H1 (cell line): ENCODE measurements around the gene ASB1. TPM values are rescaled to one million over a fixed set of nuclear protein-coding genes. Genes with fewer than 3 reads are reported as not detected.

Source experiments
- BCL11A ChIP-seq, 2 experiments: IDR thresholded peaks; one replicate each; pipeline ENCODE4 v1.6.1; 2011; ENCODE audit warnings: low read depth in 2 of 2, low read length in 2 of 2, mild to moderate bottlenecking in 2 of 2
- MAFK ChIP-seq: IDR thresholded peaks from 2 replicates; pipeline ENCODE4 v1.6.1; 2012; ENCODE audit warnings: low read depth, mild to moderate bottlenecking, improper control_type of control experiment, low read length
- RAD21 ChIP-seq, 2 experiments: IDR thresholded peaks in 1 of 2; conservative IDR thresholded peaks in 1 of 2; 2 replicates each; pipeline ENCODE4 v1.6.1; 2011; ENCODE audit warnings: low read depth in 2 of 2, low read length in 2 of 2, improper control_type of control experiment in 1 of 2, inconsistent platforms in 1 of 2, mild to moderate bottlenecking in 1 of 2, moderate library complexity in 1 of 2
- RBBP5 ChIP-seq: IDR thresholded peaks from 2 replicates; pipeline ENCODE4 v1.7.1; 2012; ENCODE audit warnings: low read depth, mild to moderate bottlenecking, inconsistent platforms, low read length, moderate library complexity, borderline replicate concordance
- TBP ChIP-seq: IDR thresholded peaks from 2 replicates; pipeline ENCODE4 v1.6.1; 2011; ENCODE audit warnings: low read depth, low read length, improper control_type of control experiment
- polyA plus RNA-seq, 7 experiments: library from polyadenylated mRNA; depleted of rRNA in 3 of 7; stranded (reverse) in 5 of 7; unstranded in 2 of 7; fragments of >200 nt in 5 of 7; fragments of 200-250 nt in 2 of 7; gene quantifications; 1 replicate in 5 of 7; 2 replicates in 1 of 7; 4 replicates in 1 of 7; pipeline versions ENCODE4 v1.2.1 to v1.2.3, GENCODE V29; 2011 to 2013; ENCODE audit warnings: missing spikeins in 2 of 7, mixed read lengths in 2 of 7
- total RNA-seq: library from RNA; stranded (reverse); fragmentation: NEBNext Ultra II Directional; extraction: Animal tissue kit (Norgen Biotek cat#: 25700); gene quantifications from 2 replicates; pipeline ENCODE4 v1.2.1, GENCODE V29; 2021

Gene ASB1
- total and polyA plus RNA-seq, 2 of the 8 experiments (the other 6 are each of a cell fraction or from before 2014, with no cell fraction given), result 24.1 to 36.0 TPM

DNA sequence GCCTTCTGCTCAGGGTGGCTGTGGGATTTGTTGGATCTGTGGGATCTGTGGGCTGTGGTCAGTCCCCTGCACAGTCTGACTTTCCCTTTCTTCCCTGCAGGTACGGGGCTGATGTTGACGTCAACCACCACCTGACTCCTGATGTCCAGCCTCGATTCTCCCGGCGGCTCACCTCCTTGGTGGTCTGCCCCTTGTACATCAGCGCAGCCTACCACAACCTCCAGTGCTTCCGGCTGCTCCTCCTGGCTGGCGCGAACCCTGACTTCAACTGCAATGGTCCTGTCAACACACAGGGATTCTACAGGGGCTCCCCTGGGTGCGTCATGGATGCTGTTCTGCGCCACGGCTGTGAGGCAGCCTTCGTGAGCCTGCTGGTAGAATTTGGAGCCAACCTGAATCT is 17.5 kb downstream of the ASB1 start (continued):
- TF ChIP-seq MAFK (no peak), TBP (no peak), RBBP5 (no peak), BCL11A (IDR thresholded peaks at IDR 0.05; ENCODE audit: low read depth in 2 of 2, low read length in 2 of 2) (no peak), RAD21 (IDR thresholded peaks at IDR 0.05 in 1 of 2, conservative IDR thresholded peaks at IDR 0.05 in 1 of 2; ENCODE audit: low read depth in 2 of 2, low read length in 2 of 2) (no peak)
